ENCODE measurements around the gene SEC11A.

DNA sequence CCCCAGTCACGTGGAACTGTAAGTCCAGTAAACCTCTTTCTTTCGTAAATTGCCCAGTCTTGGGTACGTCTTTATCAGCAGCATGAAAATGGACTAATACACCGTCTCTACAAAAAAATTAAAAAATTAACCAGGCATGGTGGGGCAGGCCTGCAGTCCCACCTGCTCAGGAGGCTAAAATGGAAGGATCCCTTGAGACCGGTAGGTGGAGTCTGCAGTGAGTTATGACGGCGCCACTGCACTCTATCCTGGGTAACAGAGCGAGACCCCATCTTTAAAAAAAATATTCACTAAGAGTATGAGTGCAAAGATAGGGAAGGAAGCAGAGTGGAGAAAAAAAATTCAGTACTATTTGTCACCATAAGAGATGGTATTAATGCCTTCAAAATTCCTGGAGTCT is 25.6 kb downstream of the SEC11A start:
- TF ChIP-seq, protein P1, sequence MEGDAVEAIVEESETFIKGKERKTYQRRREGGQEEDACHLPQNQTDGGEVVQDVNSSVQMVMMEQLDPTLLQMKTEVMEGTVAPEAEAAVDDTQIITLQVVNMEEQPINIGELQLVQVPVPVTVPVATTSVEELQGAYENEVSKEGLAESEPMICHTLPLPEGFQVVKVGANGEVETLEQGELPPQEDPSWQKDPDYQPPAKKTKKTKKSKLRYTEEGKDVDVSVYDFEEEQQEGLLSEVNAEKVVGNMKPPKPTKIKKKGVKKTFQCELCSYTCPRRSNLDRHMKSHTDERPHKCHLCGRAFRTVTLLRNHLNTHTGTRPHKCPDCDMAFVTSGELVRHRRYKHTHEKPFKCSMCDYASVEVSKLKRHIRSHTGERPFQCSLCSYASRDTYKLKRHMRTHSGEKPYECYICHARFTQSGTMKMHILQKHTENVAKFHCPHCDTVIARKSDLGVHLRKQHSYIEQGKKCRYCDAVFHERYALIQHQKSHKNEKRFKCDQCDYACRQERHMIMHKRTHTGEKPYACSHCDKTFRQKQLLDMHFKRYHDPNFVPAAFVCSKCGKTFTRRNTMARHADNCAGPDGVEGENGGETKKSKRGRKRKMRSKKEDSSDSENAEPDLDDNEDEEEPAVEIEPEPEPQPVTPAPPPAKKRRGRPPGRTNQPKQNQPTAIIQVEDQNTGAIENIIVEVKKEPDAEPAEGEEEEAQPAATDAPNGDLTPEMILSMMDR (IDR thresholded peaks at IDR 0.05): no peak
- TF ChIP-seq EZH2 (IDR thresholded peaks at IDR 0.05; ENCODE audit: borderline replicate concordance, insufficient read depth, low read depth, low read length, poor library complexity, severe bottlenecking): no peak
